ENCODE results near the gene PTGES. TPM values are rescaled to one million over a fixed set of nuclear protein-coding genes. Genes with fewer than 3 reads are reported as not detected.

PTGES gene
- total RNA-seq, 1 experiment from 2014 or later = 2.4 TPM

DNA sequence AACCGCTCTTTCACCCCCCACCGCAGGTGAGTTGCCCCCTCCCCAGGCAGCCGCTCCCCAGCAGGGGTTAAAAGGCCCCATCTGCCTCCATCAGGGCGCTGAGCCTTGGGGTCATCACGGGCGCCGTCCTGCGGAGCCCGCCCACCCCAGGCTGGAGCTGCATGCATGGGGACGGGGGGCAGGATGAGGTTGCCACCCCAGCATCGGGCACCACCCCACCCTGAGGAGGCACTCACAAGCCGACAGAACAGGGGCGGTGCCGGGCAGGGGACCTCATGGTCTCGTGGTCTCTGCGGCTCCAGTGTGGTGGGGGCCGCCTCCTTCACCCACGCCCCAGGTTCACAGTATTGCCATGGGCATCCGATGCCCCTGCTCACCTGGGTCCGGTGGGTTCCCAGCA is 16.5 kb downstream of the PTGES start:
- H3K79me1 ChIP-seq (ENCODE audit: insufficient read depth, low read depth, low read length, poor library complexity, severe bottlenecking) = no peaks in the 10 kb centered on the region
- H2BK120ac ChIP-seq (ENCODE audit: low read depth, low read length, poor library complexity, severe bottlenecking) = no peak overlapping the region
- H4K91ac ChIP-seq (ENCODE audit: insufficient read length, low read depth, low read length) = no peak overlapping the region
- no peak overlapping the region for H3K23ac ChIP-seq (ENCODE audit: insufficient read length, low read depth, low read length)
- H4K8ac ChIP-seq (replicated peaks; ENCODE audit: insufficient read length, low read depth, low read length) = no peak overlapping the region
- H3K4me1 Mint-ChIP-seq = peaks cover 2 to 9% of the 10 kb centered on the region in 2 experiments; a peak in 3 of 4 replicates
- no peak overlapping the region for H3K14ac ChIP-seq (ENCODE audit: insufficient read depth, low read length)
- H3K27me3 Mint-ChIP-seq (ENCODE audit: low read depth) = peaks cover 8% of the 10 kb centered on the region
- H3K9me3 ChIP-seq (ENCODE audit: control insufficient read depth, low read depth, low read length) = no peaks in the 10 kb centered on the region
- no peak overlapping the region for H3K9ac ChIP-seq (ENCODE audit: extremely low read depth, insufficient read length, low read length)
- no peak overlapping the region for H3K4ac ChIP-seq (ENCODE audit: low read depth, low read length)
- no peak overlapping the region for H3K56ac ChIP-seq (ENCODE audit: insufficient read length, low read depth, low read length)
- H2AFZ ChIP-seq (ENCODE audit: low read length) = no peak overlapping the region
- H3K4me2 ChIP-seq (ENCODE audit: insufficient read depth, insufficient read length, low read length) = no peak overlapping the region
- no peak overlapping the region for H2BK5ac ChIP-seq (ENCODE audit: insufficient read length, low read length)
- H3K18ac ChIP-seq (ENCODE audit: insufficient read length, low read depth, low read length) = no peak overlapping the region
- no peaks in the 10 kb centered on the region for H3K4me1 ChIP-seq (ENCODE audit: insufficient read depth, low read length)
- H2AK5ac ChIP-seq (ENCODE audit: insufficient read length, low read length) = no peak overlapping the region
- no peak for DNase-seq
- no peak overlapping the region for H3K27ac ChIP-seq (ENCODE audit: insufficient read length, low read depth, low read length)
- no peak overlapping the region for H2BK12ac ChIP-seq (ENCODE audit: insufficient read length, low read depth, low read length)
- H3K23me2 ChIP-seq (ENCODE audit: insufficient read length, low read depth, low read length, poor library complexity, severe bottlenecking) = peaks cover 4% of the 10 kb centered on the region
- H3T11ph ChIP-seq (ENCODE audit: low read length) = no peak overlapping the region
- no peaks in the 10 kb centered on the region for H3K36me3 Mint-ChIP-seq (ENCODE audit: insufficient read depth in 1 of 3, low read depth in 3 of 3)
- H3K27ac Mint-ChIP-seq = no peak overlapping the region
- TF ChIP-seq CTCF (conservative IDR thresholded peaks at IDR 0.05) = no peak
- no peaks in the 10 kb centered on the region for H3K9me3 Mint-ChIP-seq
- H4K20me1 ChIP-seq (ENCODE audit: control insufficient read depth, insufficient read depth, insufficient read length) = no peaks in the 10 kb centered on the region
- H3K27me3 ChIP-seq (ENCODE audit: insufficient read depth, low read length) = no peaks in the 10 kb centered on the region
- no peak overlapping the region for H2BK15ac ChIP-seq (ENCODE audit: low read depth, low read length)
- H3K79me2 ChIP-seq (ENCODE audit: insufficient read depth, low read length) = no peaks in the 10 kb centered on the region
- no peak overlapping the region for H2BK20ac ChIP-seq (ENCODE audit: low read depth, low read length, poor library complexity, severe bottlenecking)
- no peak overlapping the region for H4K5ac ChIP-seq (ENCODE audit: insufficient read length, low read depth, low read length)
- H3K4me3 Mint-ChIP-seq = no peak overlapping the region
- WGBS (ENCODE audit: extremely low coverage, insufficient read length, low lambda C conversion rate) = no CpG with 5 or more reads among the region's 20 CpGs

Data from H9 (cell line).